BLaER1 (cell line): Measurements from ENCODE around the gene PLCB2.

Experiments used
- H3K27ac ChIP-seq: shearing (Covaris generic); formaldehyde crosslinking; 2 replicates; pipeline ENCODE4 v1.8.1; 2022
- H3K27me3 ChIP-seq: shearing (Covaris generic); formaldehyde crosslinking; 2 replicates; pipeline ENCODE4 v1.8.1; 2022
- H3K36me3 ChIP-seq: shearing (Covaris generic); formaldehyde crosslinking; 2 replicates; pipeline ENCODE4 v1.8.1; 2022
- H3K4me1 ChIP-seq: shearing (Covaris generic); formaldehyde crosslinking; 2 replicates; pipeline ENCODE4 v1.8.1; 2022
- H3K4me2 ChIP-seq: shearing (Covaris generic); formaldehyde crosslinking; 2 replicates; pipeline ENCODE4 v1.8.1; 2022
- H3K4me3 ChIP-seq: shearing (Covaris generic); formaldehyde crosslinking; 2 replicates; pipeline ENCODE4 v1.8.1; 2022
- H3K9ac ChIP-seq: shearing (Covaris generic); formaldehyde crosslinking; 2 replicates; pipeline ENCODE4 v1.8.1; 2022
- H3K9me3 ChIP-seq: shearing (Covaris generic); formaldehyde crosslinking; 2 replicates; pipeline ENCODE4 v1.8.1; 2022
- H4K20me1 ChIP-seq: shearing (Covaris generic); formaldehyde crosslinking; 2 replicates; pipeline ENCODE4 v1.8.1; 2022
- Cebpa-rat ChIP-seq: shearing (Covaris generic); IDR thresholded peaks from 2 replicates; pipeline ENCODE4 v1.8.1; 2022

PLCB2 gene

GRCh38 chr15:40254452-40254851 lies 53.3 kb downstream of the PLCB2 start:
- H3K9me3 ChIP-seq, result no peaks in the 10 kb centered on the region
- no peak overlapping the region for H3K9ac ChIP-seq
- H3K4me2 ChIP-seq, result no peak overlapping the region
- no peak overlapping the region for H3K27ac ChIP-seq
- no peak overlapping the region for H3K4me3 ChIP-seq
- H3K36me3 ChIP-seq, result no peaks in the 10 kb centered on the region
- H3K27me3 ChIP-seq, result peaks cover 64% of the 10 kb centered on the region
- no peak for TF ChIP-seq Cebpa-rat
- H4K20me1 ChIP-seq, result peaks cover 28% of the 10 kb centered on the region; the same call in 1 of the 2 replicates
- peaks cover 35% of the 10 kb centered on the region for H3K4me1 ChIP-seq

- Histone ChIP-seq H4K20me1 (peaks cover 28% of the 10 kb centered on the region; the same call in 1 of the 2 replicates), H3K36me3 (no peaks in the 10 kb centered on the region), H3K9me3 (no peaks in the 10 kb centered on the region), H3K4me2 (peak overlapping the region; percentile 84), H3K27ac (no peak overlapping the region), H3K4me1 (peaks cover 26% of the 10 kb centered on the region), H3K9ac (no peak overlapping the region), H3K4me3 (peak overlapping the region; percentile 62), H3K27me3 (peaks cover 64% of the 10 kb centered on the region)
- TF ChIP-seq Cebpa-rat, result no peak
These were observed 54.5 kb downstream of the PLCB2 start for GRCh38 chr15:40253167-40253790.

GRCh38 chr15:40252438-40253166 lies 55.1 kb downstream of the PLCB2 start:
- Histone ChIP-seq H3K9me3 (no peaks in the 10 kb centered on the region), H3K4me1 (peaks cover 26% of the 10 kb centered on the region), H3K4me2 (peak overlapping the region; percentile 84), H3K27ac (no peak overlapping the region), H3K36me3 (no peaks in the 10 kb centered on the region), H3K9ac (no peak overlapping the region), H3K27me3 (peaks cover 64% of the 10 kb centered on the region), H3K4me3 (peak overlapping the region; percentile 62), H4K20me1 (peaks cover 28% of the 10 kb centered on the region; the same call in 1 of the 2 replicates)
- TF ChIP-seq Cebpa-rat, result no peak

- no peak overlapping the region for H3K9ac ChIP-seq
- no peak overlapping the region for H3K27ac ChIP-seq
- H3K4me2 ChIP-seq, result peak overlapping the region; percentile 84; the same call in 1 of the 2 replicates
- peaks cover 64% of the 10 kb centered on the region for H3K27me3 ChIP-seq
- TF ChIP-seq Cebpa-rat, result no peak
- H3K4me3 ChIP-seq, result peak overlapping the region; percentile 62
- peaks cover 29% of the 10 kb centered on the region for H3K4me1 ChIP-seq
- peaks cover 28% of the 10 kb centered on the region; the same call in 1 of the 2 replicates for H4K20me1 ChIP-seq
- H3K36me3 ChIP-seq, result no peaks in the 10 kb centered on the region
- H3K9me3 ChIP-seq, result no peaks in the 10 kb centered on the region
These were observed 55.6 kb downstream of the PLCB2 start for GRCh38 chr15:40252141-40252437.

- Histone ChIP-seq H3K9me3 (no peaks in the 10 kb centered on the region), H3K4me1 (peaks cover 33% of the 10 kb centered on the region), H3K27ac (no peak overlapping the region), H3K9ac (no peak overlapping the region), H3K4me2 (no peak overlapping the region), H3K4me3 (no peak overlapping the region), H3K27me3 (peaks cover 64% of the 10 kb centered on the region), H3K36me3 (no peaks in the 10 kb centered on the region), H4K20me1 (peaks cover 28% of the 10 kb centered on the region; the same call in 1 of the 2 replicates)
- no peak for TF ChIP-seq Cebpa-rat
These were observed 56.1 kb downstream of the PLCB2 start for GRCh38 chr15:40251486-40252140.

- no peak overlapping the region for H3K27ac ChIP-seq
- H4K20me1 ChIP-seq, result peaks cover 28% of the 10 kb centered on the region; the same call in 1 of the 2 replicates
- peaks cover 27% of the 10 kb centered on the region for H3K4me1 ChIP-seq
- no peak overlapping the region for H3K4me2 ChIP-seq
- no peak overlapping the region for H3K4me3 ChIP-seq
- TF ChIP-seq Cebpa-rat, result no peak
- peaks cover 64% of the 10 kb centered on the region for H3K27me3 ChIP-seq
- no peaks in the 10 kb centered on the region for H3K9me3 ChIP-seq
- H3K9ac ChIP-seq, result no peak overlapping the region
- H3K36me3 ChIP-seq, result no peaks in the 10 kb centered on the region
These were observed 56.8 kb downstream of the PLCB2 start for GRCh38 chr15:40250771-40251483.

GRCh38 chr15:40250304-40250656 lies 57.5 kb downstream of the PLCB2 start:
- no peaks in the 10 kb centered on the region for H3K36me3 ChIP-seq
- no peak overlapping the region for H3K9ac ChIP-seq
- no peaks in the 10 kb centered on the region for H3K9me3 ChIP-seq
- peaks cover 20% of the 10 kb centered on the region for H3K4me1 ChIP-seq
- TF ChIP-seq Cebpa-rat, result no peak
- H3K4me2 ChIP-seq, result no peak overlapping the region
- H3K4me3 ChIP-seq, result no peak overlapping the region
- H3K27me3 ChIP-seq, result peaks cover 58% of the 10 kb centered on the region
- H3K27ac ChIP-seq, result no peak overlapping the region
- H4K20me1 ChIP-seq, result peaks cover 28% of the 10 kb centered on the region; the same call in 1 of the 2 replicates

GRCh38 chr15:40249477-40250303 lies 58.0 kb downstream of the PLCB2 start:
- Histone ChIP-seq H3K4me2 (no peak overlapping the region), H3K27me3 (peaks cover 52% of the 10 kb centered on the region), H3K27ac (no peak overlapping the region)

More at GRCh38 chr15:40249477-40250303, 58.0 kb downstream of the PLCB2 start:
- Histone ChIP-seq H3K4me3 (no peak overlapping the region), H3K9ac (no peak overlapping the region), H3K4me1 (peaks cover 19% of the 10 kb centered on the region), H4K20me1 (peaks cover 28% of the 10 kb centered on the region; the same call in 1 of the 2 replicates), H3K9me3 (no peaks in the 10 kb centered on the region), H3K36me3 (no peaks in the 10 kb centered on the region)
- no peak for TF ChIP-seq Cebpa-rat
